Large intestine (tissue), 1 donor: ENCODE data around the gene MMP1. TPM values are rescaled to one million over a fixed set of nuclear protein-coding genes. Genes with fewer than 3 reads are reported as not detected.

Source experiments
- polyA plus RNA-seq: library from polyadenylated mRNA; unstranded; fragments of 120-200 nt; gene quantifications from one replicate; pipeline ENCODE4 v1.2.1, GENCODE V29; 2013

The MMP1 gene
- polyA plus RNA-seq, 1 donor = 5.5 TPM

Other genes starting within 250 kb of the MMP1 start
- not detected for gene MMP20, start 172.8 kb downstream of the MMP1 start, polyA plus RNA-seq
- gene MMP27, start 92.4 kb downstream of the MMP1 start, polyA plus RNA-seq = 0.24 TPM
- 0.09 TPM for gene MMP8, start 73.2 kb downstream of the MMP1 start, polyA plus RNA-seq
- gene MMP10, start 17.5 kb downstream of the MMP1 start, polyA plus RNA-seq = 0.36 TPM
- gene MMP3, start 45.4 kb upstream of the MMP1 start, polyA plus RNA-seq = 0.19 TPM
- gene MMP12, start 76.8 kb upstream of the MMP1 start, polyA plus RNA-seq = 0.66 TPM
- 0.07 TPM for gene MMP13, start 157.6 kb upstream of the MMP1 start, polyA plus RNA-seq